ENCODE results near the gene SNX32. TPM values are rescaled to one million over a fixed set of nuclear protein-coding genes. Genes with fewer than 3 reads are reported as not detected.

SNX32 gene
- total RNA-seq, 1 experiment from 2014 or later: not detected

GRCh38 chr11:65898656-65899355, 65.0 kb downstream of the SNX32 start:
- DNase-seq (ENCODE audit: low spot score): no peak

GRCh38 chr11:65899356-65900124, 65.8 kb downstream of the SNX32 start:
- peak; percentile 76 for DNase-seq (ENCODE audit: low spot score)

GRCh38 chr11:65900125-65900898, 66.5 kb downstream of the SNX32 start, which contains the start of gene FOSL1:
Gene FOSL1 (minus strand): TSS chr11:65900388. CDS start chr11:65900339, 49 bp downstream.
- peak; percentile 98 for DNase-seq (ENCODE audit: low spot score)

GRCh38 chr11:65900899-65901180, 67.1 kb downstream of the SNX32 start:
- no peak for DNase-seq (ENCODE audit: low spot score)

GRCh38 chr11:65903068-65903481, 69.3 kb downstream of the SNX32 start:
- DNase-seq (ENCODE audit: low spot score): peak; percentile 90

Other genes with a start within 250 kb of the SNX32 start
- gene KCNK7, start 238.2 kb upstream of the SNX32 start, total RNA-seq (2014; rRNA removed; shearing (Covaris generic)): 1.2 and 2.5 TPM in 2 replicates
- gene MAP3K11, start 219.7 kb upstream of the SNX32 start, total RNA-seq (2014; rRNA removed; shearing (Covaris generic)): 129 and 134 TPM in 2 replicates
- gene PCNX3, start 218.2 kb upstream of the SNX32 start, total RNA-seq (2014; rRNA removed; shearing (Covaris generic)): 87.6 and 102 TPM in 2 replicates
- gene SIPA1, start 195.9 kb upstream of the SNX32 start, total RNA-seq (2014; rRNA removed; shearing (Covaris generic)): 79.1 and 95.3 TPM in 2 replicates
- 87.3 and 112 TPM in 2 replicates for gene RELA, start 171.0 kb upstream of the SNX32 start, total RNA-seq (2014; rRNA removed; shearing (Covaris generic))
- gene KAT5, start 121.7 kb upstream of the SNX32 start, total RNA-seq (2014; rRNA removed; shearing (Covaris generic)): 106 and 112 TPM in 2 replicates
- 47.3 and 71.2 TPM in 2 replicates for gene RNASEH2C, start 113.2 kb upstream of the SNX32 start, total RNA-seq (2014; rRNA removed; shearing (Covaris generic))
- 18.2 and 20.2 TPM in 2 replicates for gene AP5B1, start 53.0 kb upstream of the SNX32 start, total RNA-seq (2014; rRNA removed; shearing (Covaris generic))
- gene OVOL1, start 46.9 kb upstream of the SNX32 start, total RNA-seq (2014; rRNA removed; shearing (Covaris generic)): 42.2 and 42.8 TPM in 2 replicates
- 2,410 and 2,611 TPM in 2 replicates for gene CFL1, start 24.2 kb downstream of the SNX32 start, total RNA-seq (2014; rRNA removed; shearing (Covaris generic))
- gene MUS81, start 26.5 kb downstream of the SNX32 start, total RNA-seq (2014; rRNA removed; shearing (Covaris generic)): 118 and 143 TPM in 2 replicates
- 1.2 and 1.6 TPM in 2 replicates for gene EFEMP2, start 38.8 kb downstream of the SNX32 start, total RNA-seq (2014; rRNA removed; shearing (Covaris generic))
- not detected in 2 replicates for gene CTSW, start 45.9 kb downstream of the SNX32 start, total RNA-seq (2014; rRNA removed; shearing (Covaris generic))
- 302 and 303 TPM in 2 replicates for gene FIBP, start 54.5 kb downstream of the SNX32 start, total RNA-seq (2014; rRNA removed; shearing (Covaris generic))
- gene CCDC85B, start 56.7 kb downstream of the SNX32 start, total RNA-seq (2014; rRNA removed; shearing (Covaris generic)): 148 and 155 TPM in 2 replicates
- 123 and 140 TPM in 2 replicates for gene FOSL1, start 66.4 kb downstream of the SNX32 start, total RNA-seq (2014; rRNA removed; shearing (Covaris generic))
- 21.7 and 24.5 TPM in 2 replicates for gene C11orf68, start 85.1 kb downstream of the SNX32 start, total RNA-seq (2014; rRNA removed; shearing (Covaris generic))
- gene DRAP1, start 85.5 kb downstream of the SNX32 start, total RNA-seq (2014; rRNA removed; shearing (Covaris generic)): 208 and 228 TPM in 2 replicates
- gene TSGA10IP, start 111.5 kb downstream of the SNX32 start, total RNA-seq (2014; rRNA removed; shearing (Covaris generic)): not detected in 2 replicates
- gene SART1, start 127.8 kb downstream of the SNX32 start, total RNA-seq (2014; rRNA removed; shearing (Covaris generic)): 86.1 and 106 TPM in 2 replicates
- 36.9 and 44.7 TPM in 2 replicates for gene EIF1AD, start 168.2 kb downstream of the SNX32 start, total RNA-seq (2014; rRNA removed; shearing (Covaris generic))
- gene BANF1, start 168.5 kb downstream of the SNX32 start, total RNA-seq (2014; rRNA removed; shearing (Covaris generic)): 84.3 and 86.3 TPM in 2 replicates
- 23.0 and 27.2 TPM in 2 replicates for gene CST6, start 178.0 kb downstream of the SNX32 start, total RNA-seq (2014; rRNA removed; shearing (Covaris generic))
- 0.13 and 0.44 TPM in 2 replicates for gene CATSPER1, start 192.5 kb downstream of the SNX32 start, total RNA-seq (2014; rRNA removed; shearing (Covaris generic))
- gene GAL3ST3, start 215.2 kb downstream of the SNX32 start, total RNA-seq (2014; rRNA removed; shearing (Covaris generic)): not detected in 2 replicates
- 209 and 210 TPM in 2 replicates for gene SF3B2, start 218.4 kb downstream of the SNX32 start, total RNA-seq (2014; rRNA removed; shearing (Covaris generic))
- 13.8 and 23.1 TPM in 2 replicates for gene PACS1, start 236.3 kb downstream of the SNX32 start, total RNA-seq (2014; rRNA removed; shearing (Covaris generic))